ENCODE measurements around the gene B3GAT3. TPM values are rescaled to one million over a fixed set of nuclear protein-coding genes. Genes with fewer than 3 reads are reported as not detected.

Gene B3GAT3
- total RNA-seq, 6 donors from 2014 or later: 21.3 to 43.9 (median 37.9) TPM

DNA sequence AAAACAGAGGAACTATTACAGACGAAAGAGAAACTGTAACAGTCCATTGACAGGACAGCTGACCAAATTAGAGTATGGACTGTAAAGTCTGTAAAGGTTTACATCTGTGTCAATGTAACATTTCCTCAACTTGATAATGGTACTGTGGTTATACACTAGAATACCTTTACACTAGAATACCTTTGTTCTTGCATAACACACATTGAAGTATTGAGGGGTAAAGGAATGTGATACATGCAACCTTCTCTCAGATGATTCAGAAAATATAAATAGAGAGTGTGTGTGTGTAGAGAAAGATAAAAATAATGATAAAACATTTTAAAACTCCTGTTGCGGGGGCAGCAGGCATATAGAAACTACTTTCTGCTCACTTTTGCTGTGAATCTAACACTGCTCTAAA lies 42.5 kb downstream of the B3GAT3 start:
- no peak for TF ChIP-seq EP300 (IDR thresholded peaks at IDR 0.05)
- TF ChIP-seq, protein P1, sequence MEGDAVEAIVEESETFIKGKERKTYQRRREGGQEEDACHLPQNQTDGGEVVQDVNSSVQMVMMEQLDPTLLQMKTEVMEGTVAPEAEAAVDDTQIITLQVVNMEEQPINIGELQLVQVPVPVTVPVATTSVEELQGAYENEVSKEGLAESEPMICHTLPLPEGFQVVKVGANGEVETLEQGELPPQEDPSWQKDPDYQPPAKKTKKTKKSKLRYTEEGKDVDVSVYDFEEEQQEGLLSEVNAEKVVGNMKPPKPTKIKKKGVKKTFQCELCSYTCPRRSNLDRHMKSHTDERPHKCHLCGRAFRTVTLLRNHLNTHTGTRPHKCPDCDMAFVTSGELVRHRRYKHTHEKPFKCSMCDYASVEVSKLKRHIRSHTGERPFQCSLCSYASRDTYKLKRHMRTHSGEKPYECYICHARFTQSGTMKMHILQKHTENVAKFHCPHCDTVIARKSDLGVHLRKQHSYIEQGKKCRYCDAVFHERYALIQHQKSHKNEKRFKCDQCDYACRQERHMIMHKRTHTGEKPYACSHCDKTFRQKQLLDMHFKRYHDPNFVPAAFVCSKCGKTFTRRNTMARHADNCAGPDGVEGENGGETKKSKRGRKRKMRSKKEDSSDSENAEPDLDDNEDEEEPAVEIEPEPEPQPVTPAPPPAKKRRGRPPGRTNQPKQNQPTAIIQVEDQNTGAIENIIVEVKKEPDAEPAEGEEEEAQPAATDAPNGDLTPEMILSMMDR (IDR thresholded peaks at IDR 0.05): no peak
- no peak for TF ChIP-seq POLR2AphosphoS5 (IDR thresholded peaks at IDR 0.05)
- TF ChIP-seq POLR2A (IDR thresholded peaks at IDR 0.05): no peak
- Histone ChIP-seq H3K36me3 (peaks cover 4 to 55% (median 22%) of the 10 kb centered on the region in 4 donors), H3K27me3 (no peaks in the 10 kb centered on the region), H3K4me1 (peaks cover 25 to 29% (median 28%) of the 10 kb centered on the region in 4 donors), H3K4me3 (no peak overlapping the region), H3K9me3 (no peaks in the 10 kb centered on the region), H3K27ac (peak overlapping the region in 1 of 4 donors; percentile 90)
- no peak for ATAC-seq (ENCODE audit: low FRiP score in 2 of 2)
- WGBS, 2 donors: 89 to 92% methylated on average over 2 of the region's 2 CpGs
- no peak for DNase-seq

DNA sequence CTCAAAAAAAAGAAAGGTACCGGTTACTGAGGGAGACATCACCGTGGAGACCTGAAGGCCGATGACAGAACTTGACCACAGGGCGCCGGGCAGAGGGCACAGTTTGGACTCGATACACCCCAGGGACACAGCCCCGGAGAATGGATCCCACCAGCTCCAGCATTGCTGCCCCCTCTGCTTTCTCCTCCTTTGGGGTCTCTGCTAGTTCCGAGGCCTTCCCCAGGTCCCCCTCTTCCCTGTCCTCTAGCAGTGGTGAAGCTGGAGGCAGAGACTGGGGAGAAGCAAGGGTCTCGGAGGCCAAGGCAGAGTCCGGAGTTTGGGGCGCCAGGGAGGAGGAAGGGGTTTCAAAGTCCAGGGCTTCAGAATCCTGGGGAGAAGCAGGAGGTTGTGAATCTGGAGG lies 43.2 kb downstream of the B3GAT3 start:
- no peak overlapping the region for H3K4me3 ChIP-seq
- H3K36me3 ChIP-seq: peaks cover 4 to 53% (median 22%) of the 10 kb centered on the region in 4 donors
- H3K4me1 ChIP-seq: peaks cover 25 to 29% (median 28%) of the 10 kb centered on the region in 4 donors
- no peaks in the 10 kb centered on the region for H3K9me3 ChIP-seq
- no peaks in the 10 kb centered on the region for H3K27me3 ChIP-seq
- DNase-seq (no peak), ATAC-seq (ENCODE audit: low FRiP score in 2 of 2) (no peak)
- TF ChIP-seq POLR2A (IDR thresholded peaks at IDR 0.05) (no peak), EP300 (IDR thresholded peaks at IDR 0.05) (no peak), POLR2AphosphoS5 (IDR thresholded peaks at IDR 0.05) (no peak)
- TF ChIP-seq, protein P1 (IDR thresholded peaks at IDR 0.05): no peak
- WGBS, 2 donors: 95 to 96% methylated on average over 11 of the region's 11 CpGs
- H3K27ac ChIP-seq: peak overlapping the region; percentile 61 to 92 (median 81)

DNA sequence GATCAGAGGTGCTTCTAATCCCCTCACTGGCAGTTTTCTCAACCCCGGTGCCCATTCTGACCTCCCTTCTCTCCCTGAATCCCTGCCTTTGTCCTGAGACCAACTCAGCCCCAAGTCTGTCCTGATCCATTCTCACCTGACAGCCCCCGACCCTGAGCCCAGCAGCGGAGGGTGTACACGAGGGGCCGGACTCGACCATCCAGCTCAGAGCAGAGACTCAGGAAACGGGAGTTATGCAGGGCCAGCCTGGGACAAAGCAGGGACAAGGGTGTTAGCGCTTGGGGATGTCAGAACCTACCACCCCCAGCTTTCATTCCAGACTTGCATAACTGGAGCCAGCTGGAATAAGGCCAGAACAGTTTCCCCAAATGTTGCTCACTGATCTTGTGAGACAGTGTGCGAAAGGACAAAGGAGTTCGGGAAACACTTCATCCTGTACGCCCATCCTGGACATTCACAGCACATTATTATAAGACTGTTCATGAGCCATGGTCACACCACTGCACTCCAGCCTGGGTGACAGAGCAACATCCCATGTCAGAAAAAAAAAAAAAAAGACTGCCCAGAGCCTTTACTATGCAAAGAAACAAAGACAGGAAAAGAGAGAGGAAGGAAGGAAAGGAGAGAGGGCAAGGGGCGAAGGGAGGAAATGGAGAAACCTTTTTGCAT lies 44.6 kb downstream of the B3GAT3 start:
- Histone ChIP-seq H3K27me3 (no peaks in the 10 kb centered on the region), H3K36me3 (peaks cover 4 to 52% (median 22%) of the 10 kb centered on the region in 4 donors), H3K27ac (peak overlapping the region; percentile 85 to 93 (median 91)), H3K9me3 (no peaks in the 10 kb centered on the region), H3K4me3 (no peak overlapping the region), H3K4me1 (peaks cover 30 to 40% (median 37%) of the 10 kb centered on the region in 4 donors)
- DNase-seq: no peak
- TF ChIP-seq EP300 (IDR thresholded peaks at IDR 0.05) (peak in 2 of 4 donors; percentile 32 to 69), POLR2AphosphoS5 (IDR thresholded peaks at IDR 0.05) (peak; percentile 52 to 87), POLR2A (IDR thresholded peaks at IDR 0.05) (peak in 1 of 4 donors; percentile 16)
- TF ChIP-seq, protein P1 (IDR thresholded peaks at IDR 0.05): no peak
- WGBS, 2 donors: 61 to 62% methylated on average over 5 to 12 of the region's 12 CpGs
- ATAC-seq (ENCODE audit: low FRiP score in 2 of 2): no peak

DNA sequence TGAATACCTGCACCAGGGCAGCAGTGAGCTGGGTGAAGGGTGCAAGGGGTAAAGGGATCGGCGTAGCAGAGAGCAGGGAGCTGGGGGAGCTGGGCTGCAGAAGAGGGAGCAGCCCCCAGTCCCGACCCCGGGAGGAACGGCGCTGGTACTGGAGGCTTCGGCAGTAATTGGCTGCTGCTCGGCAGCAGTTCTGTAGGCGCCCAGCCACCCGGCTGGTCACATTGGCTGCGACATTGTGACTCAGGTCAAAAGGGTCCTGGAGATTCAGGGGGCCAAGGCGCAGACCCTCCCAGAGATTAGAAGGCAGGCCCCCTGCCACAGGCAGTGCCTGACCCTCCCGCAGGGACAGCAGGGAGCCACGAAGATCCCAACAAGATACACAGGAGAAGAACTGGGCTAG lies 45.9 kb downstream of the B3GAT3 start:
- 93% methylated on average over 5 to 13 of the region's 14 CpGs for WGBS, 2 donors
- Histone ChIP-seq H3K4me3 (no peak overlapping the region), H3K27ac (peak overlapping the region; percentile 85 to 93 (median 91)), H3K9me3 (no peaks in the 10 kb centered on the region), H3K4me1 (peaks cover 34 to 45% (median 39%) of the 10 kb centered on the region in 4 donors), H3K36me3 (peaks cover 8 to 53% (median 22%) of the 10 kb centered on the region in 4 donors), H3K27me3 (no peaks in the 10 kb centered on the region)
- no peak for TF ChIP-seq POLR2AphosphoS5 (IDR thresholded peaks at IDR 0.05)
- TF ChIP-seq POLR2A (IDR thresholded peaks at IDR 0.05): no peak
- TF ChIP-seq, protein P1 (IDR thresholded peaks at IDR 0.05): no peak
- no peak for TF ChIP-seq EP300 (IDR thresholded peaks at IDR 0.05)
- DNase-seq (no peak), ATAC-seq (ENCODE audit: low FRiP score in 2 of 2) (no peak)
